Neural cell (in vitro differentiated cells): ENCODE results near the gene ACTR1B. TPM values are rescaled to one million over a fixed set of nuclear protein-coding genes. Genes with fewer than 3 reads are reported as not detected.

Experiments
- H2AFZ ChIP-seq: fragments of 200-600, 300-800 bp; sonication (generic), shearing (Covaris generic); 2 replicates; pipeline ENCODE4 v1.6.0; 2014; ENCODE audit warnings: low read depth, mild to moderate bottlenecking, antibody characterized with exemption, low read length, moderate library complexity
- H3F3A ChIP-seq: fragments of 200-600 bp; shearing (Covaris generic); 2 replicates; pipeline ENCODE4 v1.6.1; 2016; ENCODE audit warnings: mild to moderate bottlenecking, moderate library complexity, mixed read lengths, antibody characterized with exemption, low read length; ENCODE audit not compliant: insufficient read depth, poor library complexity, severe bottlenecking
- H3K27ac ChIP-seq: fragments of 200-600, 300-800 bp; sonication (generic), shearing (Covaris generic); 2 replicates; pipeline ENCODE4 v1.5.1; 2014; ENCODE audit warnings: mild to moderate bottlenecking, low read length, moderate library complexity
- H3K27me3 ChIP-seq: fragments of 300-800, 200-600 bp; sonication (generic), shearing (Covaris generic); 2 replicates; pipeline ENCODE4 v1.6.0; 2014; ENCODE audit warnings: mild to moderate bottlenecking, low read depth, low read length, moderate library complexity; ENCODE audit not compliant: insufficient read depth
- H3K36me3 ChIP-seq: fragments of 300-800, 200-600 bp; sonication (generic), shearing (Covaris generic); 2 replicates; pipeline ENCODE4 v1.5.1; 2014; ENCODE audit warnings: mild to moderate bottlenecking, antibody characterized with exemption, low read length, moderate library complexity; ENCODE audit not compliant: insufficient read depth
- H3K4me2 ChIP-seq: fragments of 300-800, 200-600 bp; sonication (generic), shearing (Covaris generic); 2 replicates; pipeline ENCODE4 v1.6.0; 2014; ENCODE audit warnings: mild to moderate bottlenecking, low read length
- H3K4me3 ChIP-seq: fragments of 300-800, 200-600 bp; sonication (generic), shearing (Covaris generic); 2 replicates; pipeline ENCODE4 v1.5.1; 2014; ENCODE audit warnings: mild to moderate bottlenecking, low read length, moderate library complexity
- H3K79me2 ChIP-seq: fragments of 200-600 bp; shearing (Covaris generic); replicated peaks from 2 replicates; pipeline ENCODE4 v1.6.0; 2014; ENCODE audit warnings: mild to moderate bottlenecking, low read length, moderate library complexity; ENCODE audit not compliant: insufficient read depth
- H3K9ac ChIP-seq: fragments of 300-800, 200-600 bp; sonication (generic), shearing (Covaris generic); 2 replicates; pipeline ENCODE4 v1.6.1; 2016; ENCODE audit warnings: mild to moderate bottlenecking, low read length, mixed read lengths
- H3K9me2 ChIP-seq: fragments of 200-600 bp; shearing (Covaris generic); 2 replicates; pipeline ENCODE4 v1.6.1; 2016; ENCODE audit warnings: mild to moderate bottlenecking, low read length, mixed read lengths; ENCODE audit not compliant: insufficient read depth
- H3K9me3 ChIP-seq: fragments of 200-600, 300-800 bp; sonication (generic), shearing (Covaris generic); 2 replicates; pipeline ENCODE4 v1.6.1; 2016; ENCODE audit warnings: mild to moderate bottlenecking, mixed run types, low read length, moderate library complexity, mixed read lengths
- H4K20me1 ChIP-seq: fragments of 200-600 bp; shearing (Covaris generic); 2 replicates; pipeline ENCODE4 v1.6.1; 2016; ENCODE audit warnings: mild to moderate bottlenecking, mixed run types; ENCODE audit not compliant: insufficient read depth
- CTCF ChIP-seq: fragments of 450-650 bp; IDR thresholded peaks from 2 replicates; pipeline ENCODE4 v1.5.1; 2014; ENCODE audit warnings: antibody characterized with exemption, mild to moderate bottlenecking, moderate library complexity; ENCODE audit not compliant: poor library complexity, severe bottlenecking
- EP300 ChIP-seq: fragments of 450-650 bp; conservative IDR thresholded peaks from 2 replicates; pipeline ENCODE4 v1.6.1; 2014; ENCODE audit warnings: antibody characterized with exemption, mild to moderate bottlenecking, moderate library complexity; ENCODE audit not compliant: poor library complexity, severe bottlenecking
- EZH2 ChIP-seq: fragments of 200-600, 300-800 bp; shearing (Covaris generic), sonication (generic); IDR thresholded peaks from 2 replicates; pipeline ENCODE4 v1.6.1; 2014; ENCODE audit warnings: antibody characterized with exemption, low read length, borderline replicate concordance, mild to moderate bottlenecking; ENCODE audit not compliant: insufficient read depth, poor library complexity, severe bottlenecking
- MXI1 ChIP-seq: fragments of 450-650 bp; conservative IDR thresholded peaks from 2 replicates; pipeline ENCODE4 v1.6.1; 2014; ENCODE audit warnings: antibody characterized with exemption, mild to moderate bottlenecking; ENCODE audit not compliant: poor library complexity, severe bottlenecking
- POLR2AphosphoS5 ChIP-seq: IDR thresholded peaks from 2 replicates; pipeline ENCODE4 v1.6.1; 2012
- RAD21 ChIP-seq: fragments of 450-650 bp; conservative IDR thresholded peaks from 2 replicates; pipeline ENCODE4 v1.6.1; 2014; ENCODE audit warnings: antibody characterized with exemption, mild to moderate bottlenecking, moderate library complexity
- REST ChIP-seq: IDR thresholded peaks from 2 replicates; pipeline ENCODE4 v1.6.1; 2012; ENCODE audit warnings: borderline replicate concordance
- SMC3 ChIP-seq: fragments of 450-650 bp; conservative IDR thresholded peaks from 2 replicates; pipeline ENCODE4 v1.6.1; 2014; ENCODE audit warnings: antibody characterized with exemption, mild to moderate bottlenecking, moderate library complexity; ENCODE audit not compliant: poor library complexity
- TAF1 ChIP-seq: IDR thresholded peaks from 2 replicates; pipeline ENCODE4 v1.6.1; 2012; ENCODE audit warnings: low read depth
- polyA plus RNA-seq: library from polyadenylated mRNA; depleted of rRNA; stranded (reverse); fragments of >200 nt; gene quantifications from 2 replicates; pipeline ENCODE4 v1.2.3, GENCODE V29; 2014

The ACTR1B gene
- polyA plus RNA-seq, 1 donor from 2014 or later = 138 TPM

DNA sequence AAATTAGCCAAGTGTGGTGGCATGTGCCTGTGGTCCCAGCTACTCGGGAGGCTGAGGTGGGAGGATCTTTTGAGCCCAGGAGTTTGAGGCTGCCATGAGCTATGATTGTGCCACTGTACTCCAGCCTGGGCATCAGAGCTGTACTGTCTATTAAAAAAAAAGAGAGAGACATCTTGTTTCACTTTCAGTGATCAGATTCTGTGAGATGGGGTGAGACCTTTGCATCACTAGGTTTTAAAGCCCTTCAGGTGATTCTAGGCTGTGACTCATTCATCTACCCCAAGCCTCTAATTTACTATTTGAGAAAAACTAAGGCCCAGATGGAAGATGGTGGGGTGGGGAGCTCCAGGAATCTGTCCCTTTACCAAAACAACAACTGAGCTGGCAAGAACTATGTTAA is 12.8 kb upstream of the ACTR1B start:
- H2AFZ ChIP-seq = no peak overlapping the region

GRCh38 chr2:97675430-97676113 is 11.7 kb upstream of the ACTR1B start:
- no peak overlapping the region for H3K9ac ChIP-seq
- H3K9me2 ChIP-seq = no peaks in the 10 kb centered on the region
- no peaks in the 10 kb centered on the region for H4K20me1 ChIP-seq
- H2AFZ ChIP-seq = no peak overlapping the region
- H3K27ac ChIP-seq = no peak overlapping the region
- H3F3A ChIP-seq = no peaks in the 10 kb centered on the region
- H3K4me2 ChIP-seq = no peak overlapping the region
- no peak overlapping the region for H3K4me3 ChIP-seq
- no peaks in the 10 kb centered on the region for H3K27me3 ChIP-seq
- H3K79me2 ChIP-seq = no peaks in the 10 kb centered on the region
- no peaks in the 10 kb centered on the region for H3K9me3 ChIP-seq
- no peaks in the 10 kb centered on the region for H3K36me3 ChIP-seq
- TF ChIP-seq CTCF (no peak), MXI1 (no peak), EZH2 (no peak), RAD21 (no peak), SMC3 (no peak)

More for the DNA sequence above, 12.8 kb upstream of the ACTR1B start:
- H3K9ac ChIP-seq = no peak overlapping the region
- no peaks in the 10 kb centered on the region for H4K20me1 ChIP-seq
- H3K36me3 ChIP-seq = no peaks in the 10 kb centered on the region
- H3F3A ChIP-seq = no peaks in the 10 kb centered on the region
- H3K4me2 ChIP-seq = no peak overlapping the region
- no peak for TF ChIP-seq TAF1
- no peak for TF ChIP-seq CTCF
- no peak for TF ChIP-seq EP300
- no peak for TF ChIP-seq MXI1
- TF ChIP-seq REST = no peak
- no peak for TF ChIP-seq EZH2
- TF ChIP-seq RAD21 = no peak
- TF ChIP-seq POLR2AphosphoS5 = no peak
- no peak for TF ChIP-seq SMC3
- no peaks in the 10 kb centered on the region for H3K9me2 ChIP-seq
- H3K27ac ChIP-seq = no peak overlapping the region
- H3K79me2 ChIP-seq = no peaks in the 10 kb centered on the region
- H3K9me3 ChIP-seq = no peaks in the 10 kb centered on the region
- H3K4me3 ChIP-seq = no peak overlapping the region
- H3K27me3 ChIP-seq = no peaks in the 10 kb centered on the region
